Adipocyte (in vitro differentiated cells): ENCODE data around the gene CFB.
"Not testable (repeated sequence)": the region's sequence is repeated elsewhere in the genome, so short reads cannot be mapped to it uniquely, and the experiment has no call there.

Experiments
- DNase-seq: peaks from one replicate; pipeline ENCODE4 v3.0.0-alpha.2; 2015; ENCODE audit warnings: low read depth
- H3K27me3 ChIP-seq: replicated peaks from 2 replicates; pipeline ENCODE4 v1.7.0; 2013; ENCODE audit warnings: mild to moderate bottlenecking, low read length, moderate library complexity; ENCODE audit not compliant: control insufficient read depth, insufficient read depth
- H3K36me3 ChIP-seq: 2 replicates; pipeline ENCODE4 v1.7.0; 2013; ENCODE audit warnings: low read length, mild to moderate bottlenecking, moderate library complexity; ENCODE audit not compliant: control insufficient read depth, insufficient read depth, severe bottlenecking
- H3K4me1 ChIP-seq: 2 replicates; pipeline ENCODE4 v1.7.0; 2013; ENCODE audit warnings: mild to moderate bottlenecking, low read length, moderate library complexity; ENCODE audit not compliant: control insufficient read depth, insufficient read depth
- H3K4me3 ChIP-seq: 2 replicates; pipeline ENCODE4 v1.7.0; 2013; ENCODE audit warnings: mild to moderate bottlenecking, low read length, moderate library complexity
- H3K9ac ChIP-seq: 2 replicates; pipeline ENCODE4 v1.7.0; 2013; ENCODE audit warnings: mild to moderate bottlenecking, low read length, moderate library complexity
- H3K9me3 ChIP-seq: 2 replicates; pipeline ENCODE4 v1.7.0; 2013; ENCODE audit warnings: mild to moderate bottlenecking, low read length, moderate library complexity; ENCODE audit not compliant: control insufficient read depth

The CFB gene

GRCh38 chr6:31915756-31916155, 30.1 kb upstream of the CFB start:
- Histone ChIP-seq H3K36me3 (no peaks in the 10 kb centered on the region), H3K4me1 (peaks cover 10% of the 10 kb centered on the region), H3K27me3 (no peaks in the 10 kb centered on the region), H3K9me3 (no peaks in the 10 kb centered on the region), H3K4me3 (no peak overlapping the region), H3K9ac (no peak overlapping the region)
- DNase-seq: no peak

- no peak overlapping the region for H3K4me3 ChIP-seq
- H3K36me3 ChIP-seq: no peaks in the 10 kb centered on the region
- no peak overlapping the region for H3K9ac ChIP-seq
Measured at GRCh38 chr6:31918069-31918720, 27.7 kb upstream of the CFB start.

GRCh38 chr6:31919624-31920303, 26.1 kb upstream of the CFB start:
- Histone ChIP-seq H3K9me3 (no peaks in the 10 kb centered on the region), H3K36me3 (no peaks in the 10 kb centered on the region), H3K27me3 (no peaks in the 10 kb centered on the region), H3K9ac (no peak overlapping the region), H3K4me1 (no peaks in the 10 kb centered on the region), H3K4me3 (no peak overlapping the region)
- no peak for DNase-seq

More at GRCh38 chr6:31918069-31918720, 27.7 kb upstream of the CFB start:
- no peaks in the 10 kb centered on the region for H3K9me3 ChIP-seq
- no peak for DNase-seq
- no peaks in the 10 kb centered on the region for H3K4me1 ChIP-seq
- H3K27me3 ChIP-seq: no peaks in the 10 kb centered on the region

- no peaks in the 10 kb centered on the region for H3K4me1 ChIP-seq
- no peaks in the 10 kb centered on the region for H3K27me3 ChIP-seq
- no peaks in the 10 kb centered on the region for H3K9me3 ChIP-seq
- DNase-seq: peak; percentile 58
- H3K4me3 ChIP-seq: no peak overlapping the region
- no peak overlapping the region for H3K9ac ChIP-seq
- no peaks in the 10 kb centered on the region for H3K36me3 ChIP-seq
Measured at GRCh38 chr6:31920811-31921210, 25.1 kb upstream of the CFB start.

GRCh38 chr6:31922942-31923341, 23.0 kb upstream of the CFB start:
- Histone ChIP-seq H3K9me3 (peaks cover 3% of the 10 kb centered on the region), H3K4me3 (no peak overlapping the region), H3K4me1 (peaks cover 12% of the 10 kb centered on the region), H3K9ac (no peak overlapping the region), H3K27me3 (no peaks in the 10 kb centered on the region), H3K36me3 (no peaks in the 10 kb centered on the region)
- DNase-seq: no peak

GRCh38 chr6:31927242-31927862, 18.5 kb upstream of the CFB start, which contains the start of gene C2:
TSS of gene C2 (plus strand) at chr6:31927717. CDS start at chr6:31927753, 36 bp downstream.
- Histone ChIP-seq H3K9me3 (peaks cover 3% of the 10 kb centered on the region), H3K27me3 (no peaks in the 10 kb centered on the region), H3K36me3 (no peaks in the 10 kb centered on the region), H3K4me1 (peaks cover 16% of the 10 kb centered on the region), H3K9ac (peak within 1 kb of the TSS; percentile 65), H3K4me3 (peak within 1 kb of the TSS; percentile 73)
- DNase-seq: no peak

- DNase-seq: no peak
- Histone ChIP-seq H3K4me3 (peak overlapping the region; percentile 73), H3K9ac (peak overlapping the region; percentile 65), H3K4me1 (peaks cover 16% of the 10 kb centered on the region), H3K27me3 (peaks cover 1% of the 10 kb centered on the region), H3K36me3 (no peaks in the 10 kb centered on the region), H3K9me3 (peaks cover 3% of the 10 kb centered on the region)
Measured at GRCh38 chr6:31927863-31928671, 17.8 kb upstream of the CFB start.

GRCh38 chr6:31928672-31928939, 17.3 kb upstream of the CFB start:
- Histone ChIP-seq H3K4me1 (peaks cover 16% of the 10 kb centered on the region), H3K36me3 (no peaks in the 10 kb centered on the region)
- DNase-seq: no peak

GRCh38 chr6:31930962-31931361, 14.9 kb upstream of the CFB start:
- H3K9me3 ChIP-seq: peaks cover 1% of the 10 kb centered on the region
- peaks cover 16% of the 10 kb centered on the region for H3K4me1 ChIP-seq
- no peak overlapping the region for H3K4me3 ChIP-seq
- H3K27me3 ChIP-seq: peaks cover 7% of the 10 kb centered on the region
- no peaks in the 10 kb centered on the region for H3K36me3 ChIP-seq
- no peak for DNase-seq
- H3K9ac ChIP-seq: no peak overlapping the region

More at GRCh38 chr6:31928672-31928939, 17.3 kb upstream of the CFB start:
- no peak overlapping the region for H3K9ac ChIP-seq
- no peak overlapping the region for H3K4me3 ChIP-seq
- peaks cover 3% of the 10 kb centered on the region for H3K9me3 ChIP-seq
- H3K27me3 ChIP-seq: peaks cover 6% of the 10 kb centered on the region

- DNase-seq, H3K9me3 ChIP-seq, H3K9ac ChIP-seq, H3K27me3 ChIP-seq, H3K4me3 ChIP-seq, H3K36me3 ChIP-seq: not testable (repeated sequence)
- peaks cover 12% of the 10 kb centered on the region for H3K4me1 ChIP-seq
Measured at GRCh38 chr6:31932137-31932536, 13.8 kb upstream of the CFB start.

GRCh38 chr6:31933537-31933936, 12.4 kb upstream of the CFB start:
- Histone ChIP-seq H3K27me3 (peaks cover 7% of the 10 kb centered on the region), H3K4me3 (no peak overlapping the region), H3K36me3 (no peaks in the 10 kb centered on the region), H3K4me1 (no peaks in the 10 kb centered on the region), H3K9ac (no peak overlapping the region), H3K9me3 (no peaks in the 10 kb centered on the region)
- no peak for DNase-seq
